ENCODE results near the gene THAP5.

The THAP5 gene

GRCh38 chr7:108515013-108515412, 54.5 kb downstream of the THAP5 start:
- H3K4me3 ChIP-seq (ENCODE audit: low read length, poor library complexity, severe bottlenecking): no peak overlapping the region
- H3K9me2 ChIP-seq (replicated peaks; ENCODE audit: low read depth, low read length): no peaks in the 10 kb centered on the region
- no peaks in the 10 kb centered on the region for H3F3A ChIP-seq (ENCODE audit: low read depth)
- no peaks in the 10 kb centered on the region for H3K27me3 ChIP-seq (ENCODE audit: insufficient read depth, low read length, poor library complexity, severe bottlenecking)
- peaks cover 39% of the 10 kb centered on the region for H3K79me2 ChIP-seq (ENCODE audit: insufficient read depth, low read length)
- H3K9ac ChIP-seq (ENCODE audit: low read depth, low read length, poor library complexity, severe bottlenecking): no peak overlapping the region
- H3K9me3 ChIP-seq (ENCODE audit: insufficient read depth, low read depth, low read length): no peaks in the 10 kb centered on the region
- H2AFZ ChIP-seq (ENCODE audit: low read length): no peak overlapping the region
- H3K4me2 ChIP-seq (ENCODE audit: low read depth, low read length, poor library complexity, severe bottlenecking): no peak overlapping the region
- peaks cover 8% of the 10 kb centered on the region for H4K20me1 ChIP-seq (ENCODE audit: insufficient read depth, low read length, poor library complexity, severe bottlenecking)
- peaks cover 56% of the 10 kb centered on the region; the same call in 1 of the 2 replicates for H3K36me3 ChIP-seq (ENCODE audit: insufficient read depth, low read length)
- H3K4me1 ChIP-seq (ENCODE audit: insufficient read depth, low read length, poor library complexity, severe bottlenecking): peaks cover 12% of the 10 kb centered on the region
- TF ChIP-seq CTCF (conservative IDR thresholded peaks at IDR 0.05; ENCODE audit: low read length) (no peak), EZH2phosphoT487 (IDR thresholded peaks at IDR 0.05; ENCODE audit: borderline replicate concordance) (no peak)

All from Loucy (cell line).